GM23248 (cell line): ENCODE results near the gene RENBP. TPM values are rescaled to one million over a fixed set of nuclear protein-coding genes. Genes with fewer than 3 reads are reported as not detected.

ENCODE experiments used
- DNase-seq: peaks from one replicate; pipeline ENCODE4 v3.0.0-alpha.2; 2015
- H2AFZ ChIP-seq: fragments of 200-600 bp; sonication (generic); 2 replicates; pipeline ENCODE4 v1.6.1; 2016; ENCODE audit warnings: antibody characterized with exemption
- H3F3A ChIP-seq: fragments of 200-600 bp; sonication (generic); 2 replicates; pipeline ENCODE4 v1.6.1; 2016; ENCODE audit warnings: mild to moderate bottlenecking, antibody characterized with exemption, mixed run types; ENCODE audit not compliant: insufficient read depth
- H3K27ac ChIP-seq: fragments of 200-600 bp; sonication (generic); 2 replicates; pipeline ENCODE4 v1.5.1; 2016; ENCODE audit warnings: mild to moderate bottlenecking
- H3K27me3 ChIP-seq: fragments of 200-600 bp; sonication (generic); replicated peaks from 2 replicates; pipeline ENCODE4 v1.6.1; 2016; ENCODE audit warnings: mild to moderate bottlenecking; ENCODE audit not compliant: insufficient read depth
- H3K36me3 ChIP-seq: fragments of 200-600 bp; sonication (generic); 2 replicates; pipeline ENCODE4 v1.6.1; 2016; ENCODE audit warnings: low read depth, mild to moderate bottlenecking
- H3K4me1 ChIP-seq: fragments of 200-600 bp; sonication (generic); 2 replicates; pipeline ENCODE4 v1.6.1; 2016; ENCODE audit warnings: mild to moderate bottlenecking; ENCODE audit not compliant: insufficient read depth
- H3K4me2 ChIP-seq: fragments of 200-600 bp; sonication (generic); one replicate; pipeline ENCODE4 v1.6.1; 2016; ENCODE audit warnings: mild to moderate bottlenecking; ENCODE audit not compliant: unreplicated experiment
- H3K4me3 ChIP-seq: fragments of 200-600 bp; sonication (generic); 2 replicates; pipeline ENCODE4 v1.5.1; 2016; ENCODE audit warnings: mild to moderate bottlenecking
- H3K79me2 ChIP-seq: fragments of 200-600 bp; sonication (generic); 2 replicates; pipeline ENCODE4 v1.6.1; 2016; ENCODE audit warnings: mild to moderate bottlenecking; ENCODE audit not compliant: insufficient read depth
- H3K9ac ChIP-seq: fragments of 200-600 bp; sonication (generic); 2 replicates; pipeline ENCODE4 v1.6.1; 2016; ENCODE audit warnings: mild to moderate bottlenecking
- H3K9me2 ChIP-seq: fragments of 200-600 bp; sonication (generic); 2 replicates; pipeline ENCODE4 v1.6.1; 2016; ENCODE audit warnings: mixed run types, mild to moderate bottlenecking, moderate library complexity; ENCODE audit not compliant: insufficient read depth
- H3K9me3 ChIP-seq: fragments of 200-600 bp; sonication (generic); one replicate; pipeline ENCODE4 v1.6.1; 2017; ENCODE audit warnings: low read depth
- H4K20me1 ChIP-seq: fragments of 200-600 bp; sonication (generic); 2 replicates; pipeline ENCODE4 v1.6.0; 2016; ENCODE audit not compliant: insufficient read depth
- EZH2 ChIP-seq: fragments of 200-600 bp; sonication (generic); IDR thresholded peaks from 2 replicates; pipeline ENCODE4 v1.6.1; 2018; ENCODE audit warnings: antibody characterized with exemption, mild to moderate bottlenecking; ENCODE audit not compliant: insufficient read depth, poor library complexity, severe bottlenecking
- EZH2phosphoT487 ChIP-seq: fragments of 200-600 bp; sonication (generic); IDR thresholded peaks from 2 replicates; pipeline ENCODE4 v1.6.1; 2018; ENCODE audit warnings: antibody characterized with exemption, moderate library complexity, mild to moderate bottlenecking, low read depth; ENCODE audit not compliant: insufficient read depth
- WGBS, 2 experiments: methylation state at CpG; one replicate each; pipeline ENCODE4 v1.1.6; 2015 to 2017; ENCODE audit warnings: low lambda C conversion rate in 2 of 2, low coverage in 1 of 2; ENCODE audit errors: missing lambda C conversion rate in 2 of 2; 5-methylcytosine and 5-hydroxymethylcytosine counted together
- in situ Hi-C: fragments of 300-500 bp; cut with MboI; formaldehyde crosslinking; loops from 2 replicates; pipeline ENCODE4 v1.15.0; 2020
- polyA plus RNA-seq: library from polyadenylated mRNA; unstranded; fragments of >200 nt; fragmentation: Nextera tagmentation; extraction: Ambion mirVana; gene quantifications from 2 replicates; pipeline ENCODE4 v1.2.1, GENCODE V29; 2016
- total RNA-seq: library from RNA; depleted of rRNA; stranded (reverse); fragments of >200 nt; shearing (Covaris generic); gene quantifications from 2 replicates; pipeline ENCODE4 v1.2.3, GENCODE V29; 2014

Gene RENBP
- total and polyA plus RNA-seq, 2 experiments from 2014 or later, result 0.11 TPM; not detected in 1

DNA sequence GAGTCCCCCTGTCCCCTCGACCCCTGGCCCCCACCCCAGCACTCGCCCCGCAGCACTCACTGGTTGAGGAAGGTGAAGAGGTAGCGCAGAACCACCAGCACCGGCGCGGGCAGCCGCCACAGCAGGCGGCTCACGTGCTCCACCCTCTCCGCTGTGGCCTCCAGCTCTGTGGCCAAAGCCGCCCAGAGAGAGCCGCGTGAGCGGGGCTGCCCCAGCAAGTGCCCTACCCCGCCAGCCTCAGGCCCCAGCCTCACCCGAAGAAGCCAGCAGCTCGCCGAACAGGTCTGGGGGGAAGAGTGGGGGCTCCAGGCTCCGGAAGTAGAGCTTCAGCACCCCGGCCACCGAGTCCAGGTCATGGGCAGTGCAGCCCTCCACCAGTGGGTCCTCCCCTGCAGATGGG lies 34.0 kb downstream of the RENBP start:
- Histone ChIP-seq H3K36me3 (no peaks in the 10 kb centered on the region), H3K9ac (no peak overlapping the region), H4K20me1 (no peaks in the 10 kb centered on the region), H3F3A (no peaks in the 10 kb centered on the region), H3K27me3 (no peaks in the 10 kb centered on the region), H3K4me3 (no peak overlapping the region), H3K4me2 (no peak overlapping the region), H3K4me1 (no peaks in the 10 kb centered on the region), H3K9me2 (no peaks in the 10 kb centered on the region), H2AFZ (no peak overlapping the region), H3K27ac (no peak overlapping the region), H3K9me3 (no peaks in the 10 kb centered on the region), H3K79me2 (no peaks in the 10 kb centered on the region)
- DNase-seq, result no peak
- 76 to 77% methylated on average over 6 to 15 of the region's 22 CpGs for WGBS, 2 experiments
- TF ChIP-seq EZH2phosphoT487, result no peak
- no peak for TF ChIP-seq EZH2
- in situ Hi-C loops, result no loop called here

DNA sequence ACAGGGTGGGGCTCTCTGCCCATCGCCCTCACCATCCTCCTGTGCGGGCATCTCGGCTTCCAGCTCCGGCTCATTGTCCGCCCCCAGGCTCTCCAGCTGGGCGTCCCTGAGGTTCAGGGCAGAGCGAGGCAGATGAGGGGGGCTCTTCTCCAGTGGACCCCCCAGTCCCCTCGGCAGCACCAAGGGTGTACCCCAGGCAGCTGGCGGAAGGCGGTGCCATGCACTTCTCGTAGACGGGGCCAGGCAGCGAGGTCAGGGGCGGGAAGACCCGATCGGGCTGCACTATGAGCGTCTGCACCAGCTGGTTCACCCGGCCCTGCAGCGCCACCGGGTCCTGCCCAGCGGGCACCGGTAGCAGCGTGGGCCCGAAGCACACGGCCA lies 34.5 kb downstream of the RENBP start:
- Histone ChIP-seq H2AFZ (no peak overlapping the region), H3K36me3 (no peaks in the 10 kb centered on the region), H3K9me3 (no peaks in the 10 kb centered on the region), H3F3A (no peaks in the 10 kb centered on the region), H3K27me3 (no peaks in the 10 kb centered on the region), H3K4me2 (no peak overlapping the region), H3K4me1 (no peaks in the 10 kb centered on the region), H4K20me1 (no peaks in the 10 kb centered on the region), H3K4me3 (no peak overlapping the region), H3K27ac (no peak overlapping the region), H3K9ac (no peak overlapping the region), H3K9me2 (no peaks in the 10 kb centered on the region), H3K79me2 (no peaks in the 10 kb centered on the region)
- DNase-seq, result no peak
- no peak for TF ChIP-seq EZH2
- TF ChIP-seq EZH2phosphoT487, result no peak
- WGBS, 2 experiments, result 86 to 88% methylated on average over 8 to 22 of the region's 25 CpGs
- in situ Hi-C loops, result no loop called here

DNA sequence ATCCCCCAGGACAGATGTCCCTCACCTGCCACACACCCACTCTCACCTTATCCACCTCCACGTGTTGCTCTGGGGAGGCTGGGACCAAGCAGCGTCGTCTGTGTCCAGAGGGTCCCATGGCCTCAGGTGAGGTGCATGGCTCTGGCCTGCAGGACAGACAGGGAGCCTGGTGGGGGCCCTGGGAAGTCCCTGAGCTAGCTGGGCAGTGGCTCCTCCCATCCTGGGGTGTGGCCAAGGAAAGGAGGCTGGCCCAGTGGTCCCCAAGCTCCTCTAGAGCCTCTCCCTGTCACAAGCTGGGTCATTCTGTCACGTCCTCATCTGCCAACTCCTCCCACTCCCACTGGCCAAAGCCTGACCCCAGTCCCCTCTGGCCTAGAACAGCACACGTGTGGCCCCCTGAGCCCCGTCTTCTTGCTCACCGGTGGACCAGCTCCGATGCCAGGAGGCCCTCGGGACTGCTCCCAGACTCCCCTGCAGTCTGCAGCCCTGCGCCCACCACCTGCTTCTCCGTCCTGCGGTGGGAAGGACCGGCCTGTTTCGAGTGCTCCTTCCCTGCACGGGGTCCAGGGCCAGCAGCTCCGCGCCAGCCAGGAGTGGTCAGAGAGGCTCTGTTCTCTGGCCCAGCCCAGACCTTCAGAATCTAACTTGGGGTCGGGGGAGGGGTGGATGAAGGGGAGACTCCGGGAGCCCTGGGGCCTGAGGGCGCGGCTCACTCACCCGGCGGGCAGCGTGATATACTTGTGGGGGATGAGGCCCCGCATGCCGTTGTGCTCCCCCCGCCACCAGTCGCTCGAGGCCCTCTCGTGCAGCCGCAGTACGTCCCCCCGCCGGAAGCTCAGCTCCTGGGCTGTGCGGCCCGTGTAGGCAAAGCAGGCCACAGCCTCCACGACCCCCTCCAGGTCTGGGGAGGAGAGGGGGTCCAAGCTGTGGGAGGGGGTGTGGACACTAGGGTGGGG lies 35.1 kb downstream of the RENBP start:
- Histone ChIP-seq H3K27me3 (no peaks in the 10 kb centered on the region), H3K4me1 (no peaks in the 10 kb centered on the region), H3F3A (no peaks in the 10 kb centered on the region), H3K27ac (no peak overlapping the region), H3K36me3 (no peaks in the 10 kb centered on the region), H4K20me1 (no peaks in the 10 kb centered on the region), H3K79me2 (no peaks in the 10 kb centered on the region), H3K4me2 (no peak overlapping the region), H3K9me3 (no peaks in the 10 kb centered on the region), H3K9me2 (no peaks in the 10 kb centered on the region), H2AFZ (no peak overlapping the region), H3K4me3 (no peak overlapping the region), H3K9ac (no peak overlapping the region)
- no peak for DNase-seq
- in situ Hi-C loops, result no loop called here
- TF ChIP-seq EZH2phosphoT487, result no peak
- TF ChIP-seq EZH2, result no peak
- 57 to 75% methylated on average over 11 to 25 of the region's 37 CpGs for WGBS, 2 experiments

DNA sequence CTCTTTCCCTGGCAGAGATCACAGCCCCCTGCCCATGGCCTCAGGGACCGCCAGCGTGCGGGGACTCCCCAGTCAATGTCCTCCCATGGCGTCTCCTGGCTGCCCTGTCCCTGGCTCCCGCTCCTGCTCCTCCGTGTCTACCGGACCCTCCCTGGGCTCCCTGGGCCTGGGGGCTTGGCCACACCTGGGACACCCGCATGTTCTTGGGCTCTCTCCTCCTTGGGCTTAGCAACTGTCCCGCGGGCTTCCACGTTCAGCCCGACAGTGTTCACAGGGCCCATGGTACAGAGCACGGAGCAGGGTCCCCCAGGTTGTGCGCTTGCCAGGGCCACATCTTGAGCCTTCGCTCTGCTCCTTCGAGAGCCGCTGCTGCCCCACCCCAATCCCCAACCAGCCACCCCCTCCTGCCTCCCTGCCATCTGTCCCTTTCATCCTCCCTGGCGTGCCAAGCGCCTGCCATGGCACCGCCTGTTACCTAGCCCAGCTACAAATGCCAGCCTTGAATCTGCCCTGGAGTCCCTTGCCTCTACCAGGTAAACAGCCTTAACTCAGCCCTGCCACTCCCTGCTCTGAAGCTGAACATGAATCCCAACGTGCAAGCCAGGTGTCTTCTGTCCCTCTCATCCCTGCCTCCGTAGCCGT lies 36.1 kb downstream of the RENBP start:
- H3K79me2 ChIP-seq, result no peaks in the 10 kb centered on the region
- no peaks in the 10 kb centered on the region for H3K9me3 ChIP-seq
- no peaks in the 10 kb centered on the region for H3F3A ChIP-seq
- H3K27me3 ChIP-seq, result no peaks in the 10 kb centered on the region
- no peak for DNase-seq
- no peak for TF ChIP-seq EZH2phosphoT487
- no peaks in the 10 kb centered on the region for H3K9me2 ChIP-seq
- in situ Hi-C loops, result no loop called here
- no peak overlapping the region for H3K4me2 ChIP-seq
- H2AFZ ChIP-seq, result no peak overlapping the region
- H3K4me1 ChIP-seq, result no peaks in the 10 kb centered on the region
- H4K20me1 ChIP-seq, result no peaks in the 10 kb centered on the region
- no peaks in the 10 kb centered on the region for H3K36me3 ChIP-seq
- H3K27ac ChIP-seq, result no peak overlapping the region
- 75 to 86% methylated on average over 10 to 18 of the region's 23 CpGs for WGBS, 2 experiments
- H3K4me3 ChIP-seq, result no peak overlapping the region
- no peak overlapping the region for H3K9ac ChIP-seq
